COLO668 (cell line): ENCODE data around the gene CPXM2.

Source experiments
- DNase-seq: peaks from one replicate; lab custom pipeline; 2025; ENCODE audit not compliant: unreplicated experiment; lab: John Stamatoyannopoulos, UW

CPXM2 gene

GRCh38 chr10:123904834-123905409, 13.3 kb upstream of the CPXM2 start:
- DNase-seq: no peak

GRCh38 chr10:123903621-123904020, 12.0 kb upstream of the CPXM2 start:
- no peak for DNase-seq

GRCh38 chr10:123901621-123902020, 10.0 kb upstream of the CPXM2 start:
- DNase-seq: no peak

- DNase-seq: no peak
Measured at GRCh38 chr10:123897146-123897545, 5.5 kb upstream of the CPXM2 start.

GRCh38 chr10:123896246-123896927, 4.8 kb upstream of the CPXM2 start:
- no peak for DNase-seq

GRCh38 chr10:123893651-123894050, 2.0 kb upstream of the CPXM2 start:
- no peak for DNase-seq

- no peak for DNase-seq
Measured at GRCh38 chr10:123890756-123891143, 857 bp downstream of the CPXM2 start.

GRCh38 chr10:123890226-123890625, 1.4 kb downstream of the CPXM2 start:
- no peak for DNase-seq

GRCh38 chr10:123889821-123890220, 1.8 kb downstream of the CPXM2 start:
- DNase-seq: no peak

- no peak for DNase-seq
Measured at GRCh38 chr10:123888751-123889150, 2.9 kb downstream of the CPXM2 start.

- DNase-seq: no peak
Measured at GRCh38 chr10:123888256-123888655, 3.4 kb downstream of the CPXM2 start.

GRCh38 chr10:123886292-123886691, 5.3 kb downstream of the CPXM2 start:
- no peak for DNase-seq

GRCh38 chr10:123885406-123886170, 6.0 kb downstream of the CPXM2 start:
- no peak for DNase-seq

- no peak for DNase-seq
Measured at GRCh38 chr10:123884907-123885381, 6.7 kb downstream of the CPXM2 start.

- no peak for DNase-seq
Measured at GRCh38 chr10:123884351-123884906, 7.2 kb downstream of the CPXM2 start.

GRCh38 chr10:123883673-123884320, 7.8 kb downstream of the CPXM2 start:
- DNase-seq: no peak

- no peak for DNase-seq
Measured at GRCh38 chr10:123882681-123883445, 8.7 kb downstream of the CPXM2 start.

GRCh38 chr10:123882177-123882576, 9.4 kb downstream of the CPXM2 start:
- no peak for DNase-seq

- no peak for DNase-seq
Measured at GRCh38 chr10:123879606-123880257, 11.9 kb downstream of the CPXM2 start.

- DNase-seq: no peak
Measured at GRCh38 chr10:123878666-123879303, 12.8 kb downstream of the CPXM2 start.
